Measurements from ENCODE around the gene AP4E1.

- no peak for TF ChIP-seq CTCF (IDR thresholded peaks at IDR 0.05; ENCODE audit: insufficient read depth, low read length, poor library complexity, severe bottlenecking)
- no peak for TF ChIP-seq EZH2phosphoT487 (conservative IDR thresholded peaks at IDR 0.05; ENCODE audit: low read length)
Measured at GRCh38 chr15:50906954-50907600, 1.4 kb upstream of the AP4E1 start.

All from SU-DHL-6 (cell line).